ENCODE results near the gene BMPR1A.

DNA sequence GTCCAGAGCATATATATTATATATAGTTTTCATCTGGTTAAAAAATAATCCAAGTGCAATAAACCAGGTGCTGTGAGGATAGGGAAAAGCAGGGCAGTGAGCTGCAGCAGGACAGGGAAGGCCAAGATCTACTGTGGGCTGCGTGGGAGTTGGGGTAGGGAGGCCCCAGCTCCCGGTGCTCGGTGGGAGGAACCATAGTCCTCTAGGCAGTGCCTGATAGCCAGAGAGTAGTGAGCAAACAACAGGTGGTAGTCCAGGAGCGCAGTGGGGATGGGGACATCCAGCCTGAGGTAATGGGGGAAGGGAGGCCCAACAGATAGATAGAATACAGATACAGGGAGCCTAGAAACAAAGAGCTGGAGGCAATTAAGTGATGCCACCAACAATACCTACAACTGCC lies 4.1 kb upstream of the BMPR1A start:
- TF ChIP-seq, protein P1, sequence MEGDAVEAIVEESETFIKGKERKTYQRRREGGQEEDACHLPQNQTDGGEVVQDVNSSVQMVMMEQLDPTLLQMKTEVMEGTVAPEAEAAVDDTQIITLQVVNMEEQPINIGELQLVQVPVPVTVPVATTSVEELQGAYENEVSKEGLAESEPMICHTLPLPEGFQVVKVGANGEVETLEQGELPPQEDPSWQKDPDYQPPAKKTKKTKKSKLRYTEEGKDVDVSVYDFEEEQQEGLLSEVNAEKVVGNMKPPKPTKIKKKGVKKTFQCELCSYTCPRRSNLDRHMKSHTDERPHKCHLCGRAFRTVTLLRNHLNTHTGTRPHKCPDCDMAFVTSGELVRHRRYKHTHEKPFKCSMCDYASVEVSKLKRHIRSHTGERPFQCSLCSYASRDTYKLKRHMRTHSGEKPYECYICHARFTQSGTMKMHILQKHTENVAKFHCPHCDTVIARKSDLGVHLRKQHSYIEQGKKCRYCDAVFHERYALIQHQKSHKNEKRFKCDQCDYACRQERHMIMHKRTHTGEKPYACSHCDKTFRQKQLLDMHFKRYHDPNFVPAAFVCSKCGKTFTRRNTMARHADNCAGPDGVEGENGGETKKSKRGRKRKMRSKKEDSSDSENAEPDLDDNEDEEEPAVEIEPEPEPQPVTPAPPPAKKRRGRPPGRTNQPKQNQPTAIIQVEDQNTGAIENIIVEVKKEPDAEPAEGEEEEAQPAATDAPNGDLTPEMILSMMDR (conservative IDR thresholded peaks at IDR 0.05; ENCODE audit: low read length) = no peak
- TF ChIP-seq EZH2phosphoT487 (IDR thresholded peaks at IDR 0.05; ENCODE audit: borderline replicate concordance, low read depth, low read length) = no peak

All from OCI-LY7 (cell line).